GM19240 (cell line): ENCODE results near the gene FAAH2.
"Not testable (repeated sequence)": the region's sequence is repeated elsewhere in the genome, so short reads cannot be mapped to it uniquely, and the experiment has no call there.

Source experiments
- DNase-seq: peaks from one replicate; pipeline ENCODE4 v3.0.0; 2011; ENCODE audit warnings: low spot score; ENCODE audit not compliant: insufficient read length

The FAAH2 gene

DNA sequence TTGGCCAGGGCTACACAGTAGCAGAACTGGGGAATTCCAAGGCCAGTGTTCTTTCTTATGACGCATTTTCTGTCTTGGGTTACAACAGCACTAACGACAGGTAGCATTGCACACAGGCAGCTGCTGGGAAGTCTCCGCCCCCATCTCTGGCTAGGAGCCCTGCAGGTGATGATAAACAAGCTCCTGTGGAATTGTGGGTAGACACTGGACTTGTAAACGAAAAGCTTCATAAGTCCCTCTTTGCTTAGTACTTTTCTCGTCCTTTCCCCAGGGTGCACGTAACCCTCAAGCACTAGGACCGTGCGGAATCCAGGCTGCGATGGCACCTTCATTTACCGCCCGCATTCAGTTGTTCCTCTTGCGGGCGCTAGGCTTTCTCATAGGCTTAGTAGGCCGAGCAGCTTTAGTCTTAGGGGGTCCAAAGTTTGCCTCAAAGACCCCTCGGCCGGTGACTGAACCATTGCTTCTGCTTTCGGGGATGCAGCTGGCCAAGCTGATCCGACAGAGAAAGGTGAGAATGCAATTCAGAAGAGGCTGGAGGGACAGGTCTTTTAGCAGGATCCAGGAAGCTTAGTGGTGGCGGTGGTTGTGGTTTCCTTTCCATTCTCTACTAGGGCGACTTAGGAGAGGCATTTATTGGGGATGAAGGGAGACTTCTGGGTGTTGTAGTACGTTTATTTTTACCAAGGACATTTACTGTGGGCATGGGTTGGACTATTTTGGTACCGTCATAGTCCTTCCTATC is at the start of gene FAAH2:
FAAH2 (plus strand) TSS at position 200 of the 745 bp plus-strand sequence; CDS start at position 320, 120 bp downstream.
- peak; percentile 3 for DNase-seq

- DNase-seq, result no peak
These were observed 44.5 kb upstream of the FAAH2 start for GRCh38 chrX:57241967-57242366.

- no peak for DNase-seq
These were observed 34.5 kb upstream of the FAAH2 start for GRCh38 chrX:57251965-57252364.

DNA sequence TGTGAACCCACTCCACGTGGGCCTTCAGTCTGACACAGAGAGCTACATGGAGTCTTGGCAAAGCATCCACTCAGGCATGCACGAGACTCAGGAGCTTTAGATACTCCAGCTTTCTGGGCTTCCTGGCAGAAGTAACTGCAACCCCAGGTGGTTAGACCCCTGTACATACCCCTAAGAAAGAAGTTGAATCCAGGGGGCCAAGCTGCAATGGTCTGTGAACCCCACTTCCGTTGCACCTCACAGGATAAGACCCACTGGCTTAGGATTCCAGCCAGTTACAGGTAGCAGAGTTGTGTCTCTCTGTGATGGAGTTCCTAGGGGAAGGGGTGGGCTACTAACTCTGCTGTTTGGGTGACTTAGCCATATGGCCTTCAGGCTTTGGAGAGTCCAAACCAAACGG is 21.4 kb upstream of the FAAH2 start:
- no peak for DNase-seq

DNA sequence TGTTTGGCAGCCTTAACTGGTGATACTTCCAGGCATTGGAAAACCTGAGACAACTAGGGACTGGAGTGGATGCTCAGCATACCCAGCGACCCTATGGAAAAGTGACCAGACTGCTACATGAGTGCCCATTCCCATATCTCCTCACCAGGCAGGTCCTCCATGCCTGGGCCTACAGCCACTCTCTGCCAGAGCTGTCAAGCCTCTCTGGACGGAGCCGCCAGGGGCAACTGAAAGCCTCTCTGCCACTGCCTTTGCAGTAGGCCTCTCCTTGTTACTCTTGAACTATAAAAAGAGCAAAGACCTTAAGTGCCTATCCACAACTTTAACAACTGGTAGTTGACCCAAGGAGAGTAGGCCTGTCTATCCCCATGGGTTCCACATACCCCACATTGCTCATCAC is 20.2 kb upstream of the FAAH2 start:
- DNase-seq, result no peak

DNA sequence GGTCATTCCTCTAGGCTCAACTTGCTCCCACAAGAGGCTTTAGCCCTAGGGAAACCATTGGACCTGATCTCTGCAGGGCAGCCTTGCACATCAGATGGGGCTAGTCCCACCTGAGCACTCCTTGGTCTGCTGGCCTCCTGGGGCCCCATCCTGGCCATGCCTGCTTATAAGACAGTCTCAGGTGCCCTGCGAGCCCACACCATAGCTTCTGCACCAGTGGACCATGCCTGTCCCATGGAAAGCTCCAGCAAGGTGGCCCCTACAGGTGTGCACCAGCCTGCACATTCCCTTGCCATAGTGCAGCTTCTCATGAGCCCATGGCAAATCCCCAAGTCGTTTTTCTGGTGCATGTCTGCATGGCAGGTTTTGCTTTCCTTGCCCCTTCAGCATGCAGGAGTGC is 19.6 kb upstream of the FAAH2 start:
- DNase-seq, result no peak

DNA sequence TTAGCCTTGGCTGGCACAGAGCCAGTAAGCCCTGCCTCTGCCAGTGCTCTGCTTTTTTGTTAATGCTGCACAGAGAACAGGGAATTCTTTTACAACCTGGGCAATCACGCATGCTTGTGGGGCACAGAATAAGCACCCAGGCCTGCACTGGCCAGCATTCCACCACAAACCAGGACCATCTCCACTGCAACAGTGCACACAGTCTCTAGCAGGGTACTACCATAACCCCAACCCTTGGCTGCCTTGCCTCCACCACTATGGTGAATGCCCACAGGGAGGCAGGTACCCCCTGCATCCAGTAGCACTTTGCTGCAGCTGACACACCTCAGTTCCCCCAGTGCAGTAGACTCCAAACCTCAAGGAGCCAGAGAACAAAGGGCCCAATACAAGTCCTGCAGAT is 19.2 kb upstream of the FAAH2 start:
- DNase-seq, result no peak

DNA sequence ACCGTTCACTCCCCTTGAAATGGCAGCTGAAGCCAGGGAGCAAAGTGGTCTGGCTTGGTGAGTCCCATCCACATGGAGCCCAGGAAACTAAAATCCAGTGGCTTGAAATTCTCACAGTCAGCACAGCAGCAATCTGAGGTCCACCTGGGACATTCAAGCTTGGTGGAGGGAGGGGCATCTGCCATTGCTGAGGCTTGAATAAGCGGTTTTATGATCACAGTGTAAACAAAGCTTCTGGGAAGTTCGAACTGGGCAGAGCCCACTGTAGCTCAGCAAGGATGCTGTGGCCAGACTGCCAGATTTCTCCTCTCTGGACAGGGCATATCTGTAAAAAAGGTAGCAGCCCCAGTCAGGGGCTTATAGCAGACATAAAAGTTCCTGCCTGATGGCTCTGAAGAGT is 15.5 kb upstream of the FAAH2 start:
- DNase-seq, result no peak

DNA sequence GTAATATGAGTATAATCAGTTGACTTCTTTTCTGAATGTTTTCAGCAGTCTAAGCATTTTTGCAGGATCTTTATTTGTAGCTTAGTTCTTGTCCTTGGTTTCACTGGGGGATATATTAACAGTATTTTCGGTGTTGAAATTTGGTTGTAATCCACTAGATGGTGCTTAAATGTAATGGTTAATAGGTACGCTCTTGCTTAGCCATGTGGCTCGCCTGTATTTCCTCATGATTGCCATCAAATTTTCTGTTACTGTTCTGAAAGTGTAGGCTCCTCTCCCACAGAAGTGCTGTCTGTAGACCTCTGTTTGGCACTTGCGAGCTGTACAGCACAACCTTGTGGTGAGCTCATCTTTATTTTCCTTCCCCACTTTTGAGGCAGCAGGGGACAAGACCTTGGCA is 3.9 kb upstream of the FAAH2 start:
- no peak for DNase-seq

- no peak for DNase-seq
These were observed 1.5 kb upstream of the FAAH2 start for GRCh38 chrX:57285001-57285400.

DNA sequence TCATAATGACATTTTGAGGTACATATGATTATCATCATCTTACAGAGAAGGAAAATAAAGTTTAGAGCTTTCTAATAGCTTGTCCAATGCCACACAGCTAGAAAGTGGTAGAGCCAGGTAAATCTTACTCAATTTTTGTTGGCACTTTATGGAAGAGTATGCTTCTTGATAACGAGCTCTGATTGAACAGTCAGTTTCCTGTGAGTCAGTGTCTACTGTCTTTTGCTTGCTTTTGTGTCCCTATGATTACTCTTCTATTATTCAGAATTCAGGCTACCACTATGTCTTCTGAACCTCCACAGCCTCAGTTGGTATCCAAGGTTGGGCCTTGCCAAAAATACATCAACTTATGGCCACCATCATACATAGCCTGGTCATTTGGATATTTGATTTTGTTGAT is 2.6 kb downstream of the FAAH2 start:
- DNase-seq, result no peak

GRCh38 chrX:57294961-57295360 is 8.5 kb downstream of the FAAH2 start:
- no peak for DNase-seq

- DNase-seq, result not testable (repeated sequence)
These were observed 9.2 kb downstream of the FAAH2 start for GRCh38 chrX:57295679-57296078.

GRCh38 chrX:57313583-57314215 is 27.2 kb downstream of the FAAH2 start:
- no peak for DNase-seq

GRCh38 chrX:57329008-57329407 is 42.5 kb downstream of the FAAH2 start:
- DNase-seq, result no peak

GRCh38 chrX:57335790-57336189 is 49.3 kb downstream of the FAAH2 start:
- not testable (repeated sequence) for DNase-seq

- no peak for DNase-seq
These were observed 67.1 kb downstream of the FAAH2 start for GRCh38 chrX:57353472-57354132.

- no peak for DNase-seq
These were observed 77.6 kb downstream of the FAAH2 start for GRCh38 chrX:57364145-57364544.

DNA sequence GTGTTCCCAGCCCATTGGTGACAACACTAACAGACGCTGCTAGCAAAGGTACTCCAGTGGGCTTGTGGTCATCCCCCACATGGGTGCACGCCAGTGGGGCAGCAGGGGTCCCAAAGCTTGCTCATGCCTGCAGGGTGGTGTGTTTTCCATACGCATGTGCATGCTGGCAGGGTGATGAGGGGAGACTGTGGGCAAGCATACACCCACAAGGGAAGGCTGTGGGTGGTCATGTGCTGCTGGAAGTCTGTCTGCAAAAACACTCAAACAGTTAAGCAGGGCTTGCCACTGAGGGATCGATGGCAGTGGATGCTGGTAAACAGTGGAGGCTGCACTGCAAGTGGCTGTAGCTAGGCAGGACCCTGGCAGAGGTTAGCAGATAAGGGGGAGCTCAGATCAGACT is 79.9 kb downstream of the FAAH2 start:
- no peak for DNase-seq

GRCh38 chrX:57367649-57368048 is 81.1 kb downstream of the FAAH2 start:
- no peak for DNase-seq

DNA sequence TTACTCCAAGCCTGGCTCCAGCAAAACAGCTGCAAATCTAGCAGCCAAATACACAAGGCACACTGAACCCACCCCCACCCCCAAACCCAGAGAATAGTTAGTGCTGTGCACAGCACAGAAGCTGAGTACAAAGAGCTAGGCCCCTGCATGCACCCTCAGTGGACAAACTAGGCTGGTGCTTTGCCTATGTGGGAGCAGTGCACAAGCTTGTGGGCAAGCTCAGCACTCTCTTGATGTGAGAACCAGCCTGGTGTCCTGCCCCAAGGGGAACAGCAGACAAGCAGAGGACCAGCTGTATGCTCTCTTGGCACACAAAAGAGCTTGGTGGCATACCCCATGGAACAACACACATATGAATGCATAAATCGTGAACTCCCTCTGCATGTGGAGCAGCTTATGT is 81.7 kb downstream of the FAAH2 start:
- no peak for DNase-seq

GRCh38 chrX:57379296-57379695 is 92.8 kb downstream of the FAAH2 start:
- DNase-seq, result no peak
